Nephron (organoid): Measurements from ENCODE around the gene VWA3B.

Experiments
- H3K27ac Mint-ChIP-seq, 3 experiments: 2 replicates each; pipeline ENCODE4 v1.8.0; 2020; ENCODE audit warnings: mixed read lengths in 3 of 3, mild to moderate bottlenecking in 2 of 3, moderate library complexity in 1 of 3
- H3K27me3 Mint-ChIP-seq: 2 replicates; pipeline ENCODE4 v1.8.0; 2021; ENCODE audit warnings: low read depth, mild to moderate bottlenecking, moderate library complexity, mixed read lengths
- H3K36me3 Mint-ChIP-seq: 2 replicates; pipeline ENCODE4 v1.8.0; 2020; ENCODE audit warnings: low read depth, mixed read lengths
- H3K4me1 Mint-ChIP-seq: 2 replicates; pipeline ENCODE4 v1.8.0; 2020; ENCODE audit warnings: mixed read lengths
- H3K4me3 Mint-ChIP-seq, 3 experiments: 2 replicates each; pipeline ENCODE4 v1.8.0; 2020; ENCODE audit warnings: mild to moderate bottlenecking in 3 of 3, mixed read lengths in 3 of 3, moderate library complexity in 2 of 3
- H3K9me3 Mint-ChIP-seq: 2 replicates; pipeline ENCODE4 v1.8.0; 2020; ENCODE audit warnings: mixed read lengths
- TF ChIP-seq, protein P1 (sequence below), 3 experiments: fragments of 200-600 bp; sonication (generic); IDR thresholded peaks; one replicate each; pipeline ENCODE4 v1.5.0; 2021; ENCODE audit warnings: antibody characterized with exemption in 3 of 3; ENCODE audit not compliant: unreplicated experiment in 3 of 3

VWA3B gene

DNA sequence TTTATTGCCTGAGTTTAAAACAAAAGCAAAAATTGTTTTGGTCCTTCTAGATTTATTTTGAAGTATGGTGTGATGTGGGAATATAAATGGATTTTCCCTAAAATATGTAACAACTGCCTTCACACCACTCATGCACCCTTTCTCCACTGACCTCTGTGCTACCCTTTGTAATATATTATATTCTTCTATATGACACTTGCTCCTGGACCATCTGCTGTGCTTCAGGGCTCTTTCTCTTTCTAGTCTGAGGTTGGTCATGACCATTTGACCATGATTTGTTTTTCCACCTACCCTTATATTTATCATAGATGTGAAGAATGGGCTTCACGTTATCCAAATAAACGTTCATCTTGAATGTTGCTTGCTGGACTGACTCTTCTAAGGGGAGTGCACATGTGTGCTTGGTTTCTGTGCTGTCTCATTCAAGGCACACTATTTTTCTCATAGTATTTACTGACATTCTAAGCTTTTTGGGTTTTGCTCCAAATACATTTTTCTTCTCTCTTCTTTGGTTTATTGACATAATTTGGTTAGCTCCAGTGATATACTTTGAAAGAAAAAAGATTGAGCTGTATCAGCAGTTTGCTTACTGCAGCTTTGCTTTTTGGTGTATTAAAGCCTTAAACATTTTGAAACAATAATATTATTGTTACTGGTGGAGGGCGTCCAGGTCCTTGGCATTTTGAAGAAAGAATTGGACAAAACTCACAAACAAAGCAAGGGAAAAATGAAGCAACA, 61.8 kb downstream of the VWA3B start:
- H3K27ac Mint-ChIP-seq, result peak overlapping the region; percentile 6 to 71 (median 39)
- H3K4me3 Mint-ChIP-seq, result peak overlapping the region in 1 of 3 experiments; percentile 12
- H3K9me3 Mint-ChIP-seq, result peaks cover 16% of the 10 kb centered on the region
- peaks cover 21% of the 10 kb centered on the region for H3K4me1 Mint-ChIP-seq
- H3K27me3 Mint-ChIP-seq, result peaks cover 11% of the 10 kb centered on the region
- peaks cover 6% of the 10 kb centered on the region for H3K36me3 Mint-ChIP-seq
- TF ChIP-seq, protein P1, sequence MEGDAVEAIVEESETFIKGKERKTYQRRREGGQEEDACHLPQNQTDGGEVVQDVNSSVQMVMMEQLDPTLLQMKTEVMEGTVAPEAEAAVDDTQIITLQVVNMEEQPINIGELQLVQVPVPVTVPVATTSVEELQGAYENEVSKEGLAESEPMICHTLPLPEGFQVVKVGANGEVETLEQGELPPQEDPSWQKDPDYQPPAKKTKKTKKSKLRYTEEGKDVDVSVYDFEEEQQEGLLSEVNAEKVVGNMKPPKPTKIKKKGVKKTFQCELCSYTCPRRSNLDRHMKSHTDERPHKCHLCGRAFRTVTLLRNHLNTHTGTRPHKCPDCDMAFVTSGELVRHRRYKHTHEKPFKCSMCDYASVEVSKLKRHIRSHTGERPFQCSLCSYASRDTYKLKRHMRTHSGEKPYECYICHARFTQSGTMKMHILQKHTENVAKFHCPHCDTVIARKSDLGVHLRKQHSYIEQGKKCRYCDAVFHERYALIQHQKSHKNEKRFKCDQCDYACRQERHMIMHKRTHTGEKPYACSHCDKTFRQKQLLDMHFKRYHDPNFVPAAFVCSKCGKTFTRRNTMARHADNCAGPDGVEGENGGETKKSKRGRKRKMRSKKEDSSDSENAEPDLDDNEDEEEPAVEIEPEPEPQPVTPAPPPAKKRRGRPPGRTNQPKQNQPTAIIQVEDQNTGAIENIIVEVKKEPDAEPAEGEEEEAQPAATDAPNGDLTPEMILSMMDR (IDR thresholded peaks at IDR 0.05; ENCODE audit: unreplicated experiment in 3 of 3), result no peak

DNA sequence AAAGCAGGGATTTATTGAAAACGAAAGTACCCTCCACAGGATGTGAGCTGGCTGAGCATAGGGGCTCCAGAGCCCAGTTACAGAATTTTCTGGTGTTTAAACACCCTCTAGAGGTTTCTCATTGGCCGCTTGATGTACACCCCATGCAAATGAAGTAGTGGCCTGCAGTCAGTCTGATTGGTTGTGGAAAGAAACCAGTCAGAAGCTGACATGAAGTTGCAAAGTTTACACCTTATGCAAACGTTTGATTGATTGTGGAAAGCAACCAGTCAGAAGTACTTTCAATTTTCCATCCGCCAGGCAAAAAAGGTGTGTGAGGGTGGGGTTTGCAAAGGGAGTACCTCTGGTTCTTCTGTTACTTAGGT, 62.3 kb downstream of the VWA3B start:
- H3K27me3 Mint-ChIP-seq, result peaks cover 13% of the 10 kb centered on the region
- H3K4me3 Mint-ChIP-seq, result peak overlapping the region in 1 of 3 experiments; percentile 32
- H3K9me3 Mint-ChIP-seq, result peaks cover 16% of the 10 kb centered on the region
- peaks cover 6% of the 10 kb centered on the region for H3K36me3 Mint-ChIP-seq
- peaks cover 22% of the 10 kb centered on the region for H3K4me1 Mint-ChIP-seq
- H3K27ac Mint-ChIP-seq, result peak overlapping the region; percentile 6 to 71 (median 39)
- TF ChIP-seq, protein P1 (IDR thresholded peaks at IDR 0.05; ENCODE audit: unreplicated experiment in 3 of 3), result no peak

DNA sequence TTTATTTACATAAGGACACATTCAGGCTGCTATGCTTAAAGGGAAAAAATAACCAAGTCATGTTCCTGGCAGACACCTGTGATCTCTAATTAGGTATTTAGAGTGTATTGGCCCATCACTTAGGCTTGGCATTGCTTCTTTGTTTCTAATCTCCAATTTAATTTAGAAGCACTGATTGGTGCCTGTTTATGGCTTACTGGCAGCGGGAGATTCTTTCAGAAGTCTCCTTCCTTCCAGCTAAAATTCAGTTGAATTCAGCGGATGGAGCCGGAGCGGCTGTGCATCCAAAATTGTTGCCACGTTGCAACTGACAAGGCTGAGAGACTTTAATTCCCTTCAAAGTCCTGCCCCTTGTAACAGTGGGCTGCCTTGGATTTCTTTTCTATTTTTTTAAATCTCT, 66.5 kb downstream of the VWA3B start:
- no peaks in the 10 kb centered on the region for H3K36me3 Mint-ChIP-seq
- peaks cover 21% of the 10 kb centered on the region for H3K27me3 Mint-ChIP-seq
- peaks cover 56% of the 10 kb centered on the region for H3K4me1 Mint-ChIP-seq
- peaks cover 3% of the 10 kb centered on the region for H3K9me3 Mint-ChIP-seq
- no peak overlapping the region for H3K27ac Mint-ChIP-seq
- TF ChIP-seq, protein P1 (IDR thresholded peaks at IDR 0.05; ENCODE audit: unreplicated experiment in 3 of 3), result no peak
- no peak overlapping the region for H3K4me3 Mint-ChIP-seq

DNA sequence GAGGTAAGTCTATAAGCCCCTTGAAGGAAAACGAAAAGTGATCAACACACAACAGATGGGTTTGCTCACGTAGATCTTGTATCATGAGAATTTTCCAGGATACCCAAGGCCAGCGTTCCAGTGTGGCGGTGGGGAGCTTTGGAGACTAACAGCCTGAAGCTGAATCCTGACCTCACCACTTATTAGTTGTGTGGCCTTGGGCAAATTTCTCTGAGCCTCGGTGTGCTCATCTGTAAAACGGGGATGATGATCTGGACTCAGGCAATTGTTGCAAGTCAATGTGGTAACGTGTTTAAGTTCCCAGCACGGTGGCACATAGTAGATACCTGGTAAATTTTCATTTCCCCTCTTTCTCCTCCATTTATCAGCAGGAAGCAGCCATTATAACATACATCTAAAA, 68.3 kb downstream of the VWA3B start:
- Mint-ChIP-seq H3K27ac (no peak overlapping the region), H3K9me3 (no peaks in the 10 kb centered on the region), H3K36me3 (no peaks in the 10 kb centered on the region), H3K27me3 (peaks cover 21% of the 10 kb centered on the region), H3K4me1 (peaks cover 54% of the 10 kb centered on the region), H3K4me3 (no peak overlapping the region)
- TF ChIP-seq, protein P1 (IDR thresholded peaks at IDR 0.05; ENCODE audit: unreplicated experiment in 3 of 3), result no peak

DNA sequence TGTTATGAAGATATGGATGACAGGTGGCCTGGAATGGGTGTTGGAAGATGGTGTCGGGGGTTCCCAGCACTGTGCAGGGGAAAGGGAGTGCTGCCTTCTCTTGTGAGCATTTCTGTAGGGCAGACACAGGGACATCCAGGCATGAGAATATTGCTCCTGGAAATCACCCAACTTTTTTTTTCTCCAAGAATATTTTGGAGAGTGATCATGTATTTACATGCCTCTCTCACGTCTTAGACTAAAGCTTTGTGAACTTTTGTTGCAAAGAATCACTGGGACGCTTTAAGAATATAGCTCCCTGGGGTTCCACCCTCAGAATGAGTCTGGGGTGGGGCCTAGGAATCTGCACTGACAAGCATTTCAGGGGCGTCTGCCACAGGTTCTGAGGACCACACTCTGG, 68.7 kb downstream of the VWA3B start:
- Mint-ChIP-seq H3K4me3 (no peak overlapping the region), H3K27me3 (peaks cover 21% of the 10 kb centered on the region), H3K4me1 (peaks cover 59% of the 10 kb centered on the region), H3K36me3 (no peaks in the 10 kb centered on the region), H3K9me3 (no peaks in the 10 kb centered on the region), H3K27ac (peak overlapping the region in 1 of 3 experiments; percentile 45)
- TF ChIP-seq, protein P1 (IDR thresholded peaks at IDR 0.05; ENCODE audit: unreplicated experiment in 3 of 3), result no peak

DNA sequence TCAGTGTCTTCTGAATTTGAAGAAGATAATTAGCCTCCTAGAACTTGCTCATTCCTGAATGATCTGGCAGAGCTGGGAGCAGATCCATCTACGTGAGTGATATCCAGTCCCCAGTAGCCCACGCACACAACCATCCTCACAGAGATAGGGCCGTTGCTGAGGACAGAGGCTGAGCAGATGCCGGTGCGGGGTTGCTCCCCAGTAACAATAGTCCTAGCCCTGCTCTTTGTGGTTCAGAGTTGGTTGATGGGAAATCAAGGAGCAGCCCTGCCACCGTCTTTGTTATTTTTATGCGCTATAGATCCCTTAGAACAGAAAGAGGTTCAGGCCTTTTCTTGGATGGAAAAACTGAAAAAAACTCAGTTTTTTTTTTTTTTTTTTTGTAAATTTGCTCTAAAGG, 69.3 kb downstream of the VWA3B start:
- Mint-ChIP-seq H3K9me3 (no peaks in the 10 kb centered on the region), H3K4me1 (peaks cover 65% of the 10 kb centered on the region), H3K27ac (peak overlapping the region in 1 of 3 experiments; percentile 45), H3K36me3 (no peaks in the 10 kb centered on the region), H3K4me3 (no peak overlapping the region), H3K27me3 (peaks cover 21% of the 10 kb centered on the region)
- TF ChIP-seq, protein P1 (IDR thresholded peaks at IDR 0.05; ENCODE audit: unreplicated experiment in 3 of 3), result no peak
